Ishikawa (cell line): Measurements from ENCODE around the gene TRIP6.

Source experiments
- FOXM1 ChIP-seq: IDR thresholded peaks from 2 replicates; pipeline ENCODE4 v1.6.1; 2012; ENCODE audit warnings: low read depth, borderline replicate concordance
- NFIC ChIP-seq: IDR thresholded peaks from 2 replicates; pipeline ENCODE4 v1.6.1; 2012
- REST ChIP-seq: IDR thresholded peaks from 2 replicates; pipeline ENCODE4 v1.6.1; 2012; ENCODE audit warnings: low read depth, mild to moderate bottlenecking
- TAF1 ChIP-seq: IDR thresholded peaks from 2 replicates; pipeline ENCODE4 v1.6.1; 2012; ENCODE audit warnings: low read depth, mild to moderate bottlenecking
- TEAD4 ChIP-seq: IDR thresholded peaks from 2 replicates; pipeline ENCODE4 v1.6.1; 2012

GRCh38 chr7:100823534-100823933 lies 43.7 kb upstream of the TRIP6 start:
- TF ChIP-seq FOXM1 (no peak), TAF1 (no peak), TEAD4 (no peak), NFIC (no peak), REST (no peak)
